ENCODE data around the gene KLF17.
A peak's percentile ranks its signal among the peaks of the same experiment; 100 is the strongest.

KLF17 gene

GRCh38 chr1:44151808-44152207, 33.2 kb downstream of the KLF17 start:
- H3K4me3 ChIP-seq (ENCODE audit: low read depth, low read length) = no peak overlapping the region
- TF ChIP-seq CTCF (conservative IDR thresholded peaks at IDR 0.05; ENCODE audit: low read depth, low read length) = no peak
- DNase-seq (ENCODE audit: low read depth) = no peak

DNA sequence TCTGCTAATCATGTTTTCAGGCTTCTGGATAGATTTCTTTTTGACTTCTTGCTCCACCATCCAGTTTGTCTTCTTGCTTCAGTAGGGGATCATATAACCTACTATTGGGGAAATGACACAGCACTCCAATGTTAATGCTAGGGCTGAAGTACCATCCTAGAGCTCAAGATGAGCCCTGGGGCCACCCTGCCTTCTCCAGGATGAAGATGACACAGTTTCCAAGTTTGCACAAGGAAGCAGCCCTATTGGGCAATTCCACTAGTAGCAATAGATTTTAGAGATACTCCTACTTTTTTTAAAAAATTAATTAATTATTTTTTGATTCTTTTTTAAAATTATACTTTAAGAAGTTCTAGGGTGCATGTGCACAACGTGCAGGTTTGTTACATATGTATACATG, 34.1 kb downstream of the KLF17 start:
- H3K4me3 ChIP-seq (ENCODE audit: low read depth, low read length) = no peak overlapping the region
- no peak for TF ChIP-seq CTCF (conservative IDR thresholded peaks at IDR 0.05; ENCODE audit: low read depth, low read length)
- DNase-seq (ENCODE audit: low read depth) = no peak

GRCh38 chr1:44154049-44154448, 35.4 kb downstream of the KLF17 start:
- DNase-seq (ENCODE audit: low read depth) = peak; percentile 18
- no peak for TF ChIP-seq CTCF (conservative IDR thresholded peaks at IDR 0.05; ENCODE audit: low read depth, low read length)
- no peak overlapping the region for H3K4me3 ChIP-seq (ENCODE audit: low read depth, low read length)

- no peak for DNase-seq (ENCODE audit: low read depth)
- no peak for TF ChIP-seq CTCF (conservative IDR thresholded peaks at IDR 0.05; ENCODE audit: low read depth, low read length)
- H3K4me3 ChIP-seq (ENCODE audit: low read depth, low read length) = no peak overlapping the region
Observed at GRCh38 chr1:44157903-44158302, 39.3 kb downstream of the KLF17 start.

DNA sequence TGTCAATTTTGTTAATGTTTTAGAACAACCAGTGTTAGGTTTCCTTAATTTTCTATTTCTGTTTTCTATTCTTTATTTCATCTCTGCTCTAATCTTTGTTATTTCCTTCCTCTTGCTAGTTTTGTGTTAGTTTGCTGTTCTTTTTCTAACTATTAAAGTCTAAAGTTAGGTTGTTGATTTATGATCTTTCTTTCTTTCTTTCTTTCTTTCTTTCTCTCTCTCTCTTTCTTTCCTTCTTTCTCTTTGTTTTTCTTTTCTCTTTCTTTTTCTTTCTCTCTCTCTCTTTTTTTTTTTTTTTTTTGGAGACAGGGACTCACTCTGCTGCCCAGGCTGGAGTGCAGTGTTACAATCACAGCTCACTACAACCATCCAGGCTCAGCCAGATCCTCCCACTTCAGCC, 40.2 kb downstream of the KLF17 start:
- DNase-seq (ENCODE audit: low read depth) = no peak
- TF ChIP-seq CTCF (conservative IDR thresholded peaks at IDR 0.05; ENCODE audit: low read depth, low read length) = no peak
- no peak overlapping the region for H3K4me3 ChIP-seq (ENCODE audit: low read depth, low read length)

DNA sequence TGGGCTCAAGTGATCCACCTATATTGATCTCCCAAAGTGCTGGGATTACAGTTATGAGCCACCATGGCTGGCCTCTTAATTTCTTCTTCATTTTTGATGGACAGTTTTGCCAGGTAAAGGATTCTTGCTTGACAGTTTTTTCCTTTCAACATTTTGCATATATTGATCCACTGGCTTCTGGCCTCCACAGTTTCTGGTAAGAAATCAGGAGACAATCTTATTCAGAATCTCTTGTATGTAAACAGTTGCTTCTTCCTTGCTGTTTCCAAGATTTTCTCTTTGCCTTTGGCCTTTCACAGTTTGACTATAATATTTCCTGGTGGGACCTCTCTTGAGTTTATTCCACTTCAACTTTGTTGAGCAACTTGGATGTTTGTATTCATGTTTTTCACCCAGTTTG, 42.9 kb downstream of the KLF17 start:
- TF ChIP-seq CTCF (conservative IDR thresholded peaks at IDR 0.05; ENCODE audit: low read depth, low read length) = no peak
- no peak overlapping the region for H3K4me3 ChIP-seq (ENCODE audit: low read depth, low read length)
- DNase-seq (ENCODE audit: low read depth) = no peak

DNA sequence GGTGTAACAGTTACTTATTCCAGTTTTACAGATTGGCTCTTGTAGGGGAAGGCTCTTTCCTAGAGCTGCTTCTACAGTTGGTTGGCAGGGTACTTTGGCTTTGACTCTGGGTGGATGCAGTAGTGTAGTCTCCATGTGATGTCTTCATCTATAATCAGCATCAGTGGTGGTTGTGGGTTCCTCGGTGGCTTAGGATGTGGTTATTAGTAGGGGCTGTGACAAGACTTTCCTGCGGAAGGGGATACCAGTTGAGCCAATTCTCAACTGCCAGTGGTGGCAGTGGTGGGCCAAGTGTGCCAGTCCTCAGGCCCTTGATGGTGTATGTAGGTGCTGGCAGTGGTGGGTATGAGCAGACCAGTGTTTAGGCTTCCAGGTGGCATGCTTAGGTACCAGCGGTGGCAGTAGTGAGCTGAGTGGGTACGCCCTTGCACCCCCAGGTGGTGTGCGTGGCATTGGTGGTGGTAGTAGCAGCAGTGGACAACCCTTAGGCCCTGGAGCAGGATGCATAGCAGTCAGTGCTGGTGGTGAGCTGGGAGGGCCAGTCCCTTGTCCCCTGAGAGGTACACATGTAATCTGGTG, 50.0 kb downstream of the KLF17 start:
- DNase-seq (ENCODE audit: low read depth) = no peak
- no peak overlapping the region for H3K4me3 ChIP-seq (ENCODE audit: low read depth, low read length)
- no peak for TF ChIP-seq CTCF (conservative IDR thresholded peaks at IDR 0.05; ENCODE audit: low read depth, low read length)
